HepG2 (cell line): ENCODE results near the gene MON1A. TPM values are rescaled to one million over a fixed set of nuclear protein-coding genes. Genes with fewer than 3 reads are reported as not detected.
A peak's percentile ranks its signal among the peaks of the same experiment; 100 is the strongest.

Experiments used
- ADNP ChIP-seq: sonication (generic); formaldehyde crosslinking; IDR thresholded peaks from 2 replicates; pipeline ENCODE4 v1.4.0; 2020; ENCODE audit warnings: missing genetic modification reagents
- FOXJ3 ChIP-seq: sonication (generic); formaldehyde crosslinking; IDR thresholded peaks from 2 replicates; pipeline ENCODE4 v1.4.0; 2020; ENCODE audit warnings: missing genetic modification reagents, mild to moderate bottlenecking, borderline replicate concordance
- IRF2 ChIP-seq: IDR thresholded peaks from 2 replicates; pipeline ENCODE4 v1.6.1; 2018; ENCODE audit warnings: missing genetic modification reagents, missing compliant biosample characterization
- MAFK ChIP-seq, 2 experiments: IDR thresholded peaks in 1 of 2; conservative IDR thresholded peaks in 1 of 2; 2 replicates each; pipeline ENCODE4 v1.6.1; 2011; ENCODE audit warnings: improper control_type of control experiment in 2 of 2, low read length in 2 of 2
- NCOA1 ChIP-seq: sonication (generic); formaldehyde crosslinking; IDR thresholded peaks from 2 replicates; pipeline ENCODE4 v1.9.0; 2021; ENCODE audit warnings: missing genetic modification reagents
- NFKB2 ChIP-seq: sonication (generic); formaldehyde crosslinking; IDR thresholded peaks from 2 replicates; pipeline ENCODE4 v1.4.0; 2020; ENCODE audit warnings: missing genetic modification reagents, borderline replicate concordance
- PHF21A ChIP-seq: sonication (generic); formaldehyde crosslinking; IDR thresholded peaks from 2 replicates; pipeline ENCODE4 v1.5.0; 2020; ENCODE audit warnings: mild to moderate bottlenecking, missing genetic modification reagents
- PRPF4 ChIP-seq: fragments of 200-400 bp; formaldehyde crosslinking; IDR thresholded peaks from 2 replicates; pipeline ENCODE4 v1.6.1; 2016; ENCODE audit warnings: low read length, low read depth; ENCODE audit not compliant: poor library complexity, severe bottlenecking
- RNF2 ChIP-seq: fragments of 450-650 bp; conservative IDR thresholded peaks from 2 replicates; pipeline ENCODE4 v1.6.1; 2016; ENCODE audit warnings: low read depth
- ZNF180 ChIP-seq: sonication (generic); formaldehyde crosslinking; IDR thresholded peaks from 2 replicates; pipeline ENCODE4 v1.4.0; 2020; ENCODE audit warnings: low read depth, missing genetic modification reagents, borderline replicate concordance
- ZNF552 ChIP-seq: sonication (generic); formaldehyde crosslinking; IDR thresholded peaks from 2 replicates; pipeline ENCODE4 v1.9.0; 2022; ENCODE audit warnings: missing genetic modification reagents, mild to moderate bottlenecking, borderline replicate concordance
- ZZZ3 ChIP-seq: sonication (generic); formaldehyde crosslinking; IDR thresholded peaks from 2 replicates; pipeline ENCODE4 v1.4.0; 2020; ENCODE audit warnings: missing genetic modification reagents, mild to moderate bottlenecking, borderline replicate concordance
- polyA plus RNA-seq, 8 experiments: library from polyadenylated mRNA; depleted of rRNA in 3 of 8; stranded (reverse) in 7 of 8; unstranded in 1 of 8; fragments of >200 nt; fragmentation: Illumina TruSeq in 4 of 8; extraction: Trizol in 4 of 8; gene quantifications; 2 replicates each; pipeline versions ENCODE4 v1.2.1 to v1.2.3, GENCODE V29; 2011 to 2016; ENCODE audit warnings: low read depth in 4 of 8, missing spikeins in 1 of 8, mixed read lengths in 1 of 8; ENCODE audit not compliant: insufficient read depth in 1 of 8
- total RNA-seq, 5 experiments: library from RNA; depleted of rRNA; stranded (reverse); fragments of >200 nt; fragmentation: Illumina TruSeq; extraction: Trizol; gene quantifications; 2 replicates each; pipeline ENCODE4 v1.2.3, GENCODE V29; 2016; ENCODE audit warnings: low read depth in 1 of 5
- TF ChIP-seq, protein P1 (sequence below): sonication (generic); formaldehyde crosslinking; conservative IDR thresholded peaks from 2 replicates; pipeline ENCODE4 v1.8.0; 2022; ENCODE audit warnings: missing genetic modification reagents
- TF ChIP-seq, protein P2 (sequence below): sonication (generic); formaldehyde crosslinking; IDR thresholded peaks from 2 replicates; pipeline ENCODE4 v1.5.1; 2020; ENCODE audit warnings: mild to moderate bottlenecking, missing genetic modification reagents
- TF ChIP-seq, protein P3 (sequence below): sonication (generic); formaldehyde crosslinking; IDR thresholded peaks from 2 replicates; pipeline ENCODE4 v1.9.0; 2021; ENCODE audit warnings: missing genetic modification reagents, borderline replicate concordance

The MON1A gene
- total and polyA plus RNA-seq, 2 of the 13 experiments (the other 11 are each of a cell fraction or from before 2014, with no cell fraction given) = 4.6 to 9.0 TPM

DNA sequence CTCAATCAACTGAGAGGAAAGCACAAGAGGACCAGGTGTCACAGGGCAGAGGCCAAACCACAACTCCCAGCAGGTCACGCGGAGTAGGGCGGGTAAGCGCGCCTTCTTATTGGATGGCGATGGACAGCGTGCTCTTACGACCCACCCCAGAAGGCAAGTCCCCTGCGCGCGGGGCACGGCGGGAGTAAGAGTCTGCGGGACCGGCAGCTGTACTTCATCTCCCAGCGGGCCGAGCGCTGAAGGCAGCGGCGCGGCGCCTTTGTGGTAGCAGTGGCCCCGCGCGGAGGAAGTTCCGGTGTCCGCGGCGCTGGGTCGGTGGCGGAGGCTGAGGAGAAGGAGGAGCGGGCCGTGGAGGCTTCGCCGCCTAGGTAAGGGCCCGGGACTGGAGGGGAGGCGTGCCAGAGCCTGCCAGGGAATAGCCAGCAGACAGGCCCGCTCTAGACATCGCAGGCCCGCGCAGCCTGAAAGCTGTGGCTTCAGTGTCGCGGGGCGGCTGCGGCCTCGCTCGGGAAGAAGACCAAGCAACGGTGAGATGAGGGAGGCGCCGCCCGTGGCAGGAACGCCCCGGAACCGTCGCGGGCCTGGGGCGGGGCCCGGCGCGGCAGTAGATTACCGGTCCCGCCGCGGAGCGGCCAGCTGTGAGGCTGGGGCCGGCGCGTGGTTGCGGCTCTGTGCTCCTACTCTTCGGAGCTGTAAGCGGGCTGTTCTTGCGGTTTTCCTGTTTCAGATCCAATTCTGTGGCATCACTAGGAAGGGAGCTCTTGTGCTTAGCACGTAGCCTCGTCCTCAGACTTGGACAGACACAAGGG is 10.5 kb upstream of the MON1A start, which contains the start of gene RBM6 (continued):
- TF ChIP-seq, protein P1, sequence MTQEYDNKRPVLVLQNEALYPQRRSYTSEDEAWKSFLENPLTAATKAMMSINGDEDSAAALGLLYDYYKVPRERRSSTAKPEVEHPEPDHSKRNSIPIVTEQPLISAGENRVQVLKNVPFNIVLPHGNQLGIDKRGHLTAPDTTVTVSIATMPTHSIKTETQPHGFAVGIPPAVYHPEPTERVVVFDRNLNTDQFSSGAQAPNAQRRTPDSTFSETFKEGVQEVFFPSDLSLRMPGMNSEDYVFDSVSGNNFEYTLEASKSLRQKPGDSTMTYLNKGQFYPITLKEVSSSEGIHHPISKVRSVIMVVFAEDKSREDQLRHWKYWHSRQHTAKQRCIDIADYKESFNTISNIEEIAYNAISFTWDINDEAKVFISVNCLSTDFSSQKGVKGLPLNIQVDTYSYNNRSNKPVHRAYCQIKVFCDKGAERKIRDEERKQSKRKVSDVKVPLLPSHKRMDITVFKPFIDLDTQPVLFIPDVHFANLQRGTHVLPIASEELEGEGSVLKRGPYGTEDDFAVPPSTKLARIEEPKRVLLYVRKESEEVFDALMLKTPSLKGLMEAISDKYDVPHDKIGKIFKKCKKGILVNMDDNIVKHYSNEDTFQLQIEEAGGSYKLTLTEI (CRISPR knock-in tag) = no peak
- TF ChIP-seq ZNF552 = no peak; the same call in 1 of the 2 replicates
- TF ChIP-seq, protein P2, sequence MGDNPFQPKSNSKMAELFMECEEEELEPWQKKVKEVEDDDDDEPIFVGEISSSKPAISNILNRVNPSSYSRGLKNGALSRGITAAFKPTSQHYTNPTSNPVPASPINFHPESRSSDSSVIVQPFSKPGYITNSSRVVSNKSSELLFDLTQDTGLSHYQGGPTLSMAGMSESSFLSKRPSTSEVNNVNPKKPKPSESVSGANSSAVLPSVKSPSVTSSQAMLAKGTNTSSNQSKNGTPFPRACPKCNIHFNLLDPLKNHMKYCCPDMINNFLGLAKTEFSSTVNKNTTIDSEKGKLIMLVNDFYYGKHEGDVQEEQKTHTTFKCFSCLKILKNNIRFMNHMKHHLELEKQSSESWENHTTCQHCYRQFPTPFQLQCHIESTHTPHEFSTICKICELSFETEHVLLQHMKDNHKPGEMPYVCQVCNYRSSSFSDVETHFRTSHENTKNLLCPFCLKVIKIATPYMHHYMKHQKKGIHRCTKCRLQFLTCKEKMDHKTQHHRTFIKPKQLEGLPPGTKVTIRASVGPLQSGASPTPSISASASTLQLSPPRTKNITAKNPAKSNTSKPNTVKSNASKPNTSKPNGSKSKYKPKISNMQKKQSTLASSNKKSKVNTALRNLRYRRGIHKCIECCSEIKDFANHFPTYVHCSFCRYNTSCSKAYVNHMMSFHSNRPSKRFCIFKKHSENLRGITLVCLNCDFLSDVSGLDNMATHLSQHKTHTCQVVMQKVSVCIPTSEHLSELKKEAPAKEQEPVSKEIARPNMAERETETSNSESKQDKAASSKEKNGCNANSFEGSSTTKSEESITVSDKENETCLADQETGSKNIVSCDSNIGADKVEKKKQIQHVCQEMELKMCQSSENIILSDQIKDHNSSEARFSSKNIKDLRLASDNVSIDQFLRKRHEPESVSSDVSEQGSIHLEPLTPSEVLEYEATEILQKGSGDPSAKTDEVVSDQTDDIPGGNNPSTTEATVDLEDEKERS (CRISPR knock-in tag) = peak; percentile 29; the same call in 1 of the 2 replicates
- TF ChIP-seq RNF2 = peak; percentile 82
- TF ChIP-seq, protein P3, sequence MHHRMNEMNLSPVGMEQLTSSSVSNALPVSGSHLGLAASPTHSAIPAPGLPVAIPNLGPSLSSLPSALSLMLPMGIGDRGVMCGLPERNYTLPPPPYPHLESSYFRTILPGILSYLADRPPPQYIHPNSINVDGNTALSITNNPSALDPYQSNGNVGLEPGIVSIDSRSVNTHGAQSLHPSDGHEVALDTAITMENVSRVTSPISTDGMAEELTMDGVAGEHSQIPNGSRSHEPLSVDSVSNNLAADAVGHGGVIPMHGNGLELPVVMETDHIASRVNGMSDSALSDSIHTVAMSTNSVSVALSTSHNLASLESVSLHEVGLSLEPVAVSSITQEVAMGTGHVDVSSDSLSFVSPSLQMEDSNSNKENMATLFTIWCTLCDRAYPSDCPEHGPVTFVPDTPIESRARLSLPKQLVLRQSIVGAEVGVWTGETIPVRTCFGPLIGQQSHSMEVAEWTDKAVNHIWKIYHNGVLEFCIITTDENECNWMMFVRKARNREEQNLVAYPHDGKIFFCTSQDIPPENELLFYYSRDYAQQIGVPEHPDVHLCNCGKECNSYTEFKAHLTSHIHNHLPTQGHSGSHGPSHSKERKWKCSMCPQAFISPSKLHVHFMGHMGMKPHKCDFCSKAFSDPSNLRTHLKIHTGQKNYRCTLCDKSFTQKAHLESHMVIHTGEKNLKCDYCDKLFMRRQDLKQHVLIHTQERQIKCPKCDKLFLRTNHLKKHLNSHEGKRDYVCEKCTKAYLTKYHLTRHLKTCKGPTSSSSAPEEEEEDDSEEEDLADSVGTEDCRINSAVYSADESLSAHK = no peak
- peak; percentile 91; the same call in 1 of the 2 replicates for TF ChIP-seq NCOA1
- no peak for TF ChIP-seq ZZZ3 (CRISPR knock-in tag)
- TF ChIP-seq PHF21A (CRISPR knock-in tag) = peak; percentile 75; the same call in 1 of the 2 replicates
- TF ChIP-seq MAFK (conservative IDR thresholded peaks at IDR 0.05 in 1 of 2, IDR thresholded peaks at IDR 0.05 in 1 of 2; ENCODE audit: low read length in 2 of 2) = no peak
- TF ChIP-seq ADNP (CRISPR knock-in tag) = 0 out of 2 replicates have a peak, but pooled peaks have one; percentile 21
- no peak for TF ChIP-seq PRPF4
- TF ChIP-seq FOXJ3 = peak; percentile 68; the same call in 1 of the 2 replicates
- peak; percentile 88; the same call in 1 of the 2 replicates for TF ChIP-seq ZNF180 (CRISPR knock-in tag)
- TF ChIP-seq IRF2 (CRISPR knock-in tag) = peak; percentile 92
- peak; percentile 95; the same call in 1 of the 2 replicates for TF ChIP-seq NFKB2 (CRISPR knock-in tag)
